ENCODE measurements around the gene RAD50. TPM values are rescaled to one million over a fixed set of nuclear protein-coding genes. Genes with fewer than 3 reads are reported as not detected.
"Not testable (repeated sequence)": the region's sequence is repeated elsewhere in the genome, so short reads cannot be mapped to it uniquely, and the experiment has no call there.

Gene RAD50
- total RNA-seq, 2 donors from 2014 or later = 28.4 to 32.7 TPM

DNA sequence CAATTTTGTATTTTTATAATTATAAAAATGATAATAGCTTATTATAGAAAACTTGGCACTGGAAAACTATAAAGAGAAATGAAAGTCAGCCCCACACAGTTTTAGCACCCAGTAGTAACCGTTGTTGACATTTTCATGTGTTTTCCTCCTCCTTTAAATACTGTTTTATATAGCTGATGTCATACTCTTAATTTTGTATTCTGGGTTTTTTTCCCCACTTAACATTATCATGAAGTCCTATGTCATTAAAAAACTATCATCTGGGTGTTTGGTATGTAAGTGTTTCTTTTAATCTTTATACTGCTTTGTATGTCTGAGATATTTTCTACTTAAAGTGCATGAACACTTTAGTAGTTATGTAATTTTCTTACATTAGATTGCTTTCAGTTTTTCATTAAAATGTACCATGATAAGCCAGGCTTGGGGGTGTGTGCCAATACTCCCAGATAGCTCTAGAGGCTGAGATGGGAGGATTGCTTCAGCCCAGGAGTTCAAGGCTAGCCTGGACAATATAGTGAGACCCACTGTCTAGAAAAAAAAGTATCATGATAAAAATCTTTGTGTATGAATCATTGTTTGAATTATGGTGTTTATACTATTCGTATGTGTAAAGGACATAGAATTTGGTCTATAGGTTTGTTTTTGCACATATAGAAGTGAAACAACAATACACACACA lies 2.7 kb downstream of the RAD50 start:
- H3K4me3 ChIP-seq = no peak overlapping the region
- TF ChIP-seq, protein P1, sequence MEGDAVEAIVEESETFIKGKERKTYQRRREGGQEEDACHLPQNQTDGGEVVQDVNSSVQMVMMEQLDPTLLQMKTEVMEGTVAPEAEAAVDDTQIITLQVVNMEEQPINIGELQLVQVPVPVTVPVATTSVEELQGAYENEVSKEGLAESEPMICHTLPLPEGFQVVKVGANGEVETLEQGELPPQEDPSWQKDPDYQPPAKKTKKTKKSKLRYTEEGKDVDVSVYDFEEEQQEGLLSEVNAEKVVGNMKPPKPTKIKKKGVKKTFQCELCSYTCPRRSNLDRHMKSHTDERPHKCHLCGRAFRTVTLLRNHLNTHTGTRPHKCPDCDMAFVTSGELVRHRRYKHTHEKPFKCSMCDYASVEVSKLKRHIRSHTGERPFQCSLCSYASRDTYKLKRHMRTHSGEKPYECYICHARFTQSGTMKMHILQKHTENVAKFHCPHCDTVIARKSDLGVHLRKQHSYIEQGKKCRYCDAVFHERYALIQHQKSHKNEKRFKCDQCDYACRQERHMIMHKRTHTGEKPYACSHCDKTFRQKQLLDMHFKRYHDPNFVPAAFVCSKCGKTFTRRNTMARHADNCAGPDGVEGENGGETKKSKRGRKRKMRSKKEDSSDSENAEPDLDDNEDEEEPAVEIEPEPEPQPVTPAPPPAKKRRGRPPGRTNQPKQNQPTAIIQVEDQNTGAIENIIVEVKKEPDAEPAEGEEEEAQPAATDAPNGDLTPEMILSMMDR (IDR thresholded peaks at IDR 0.05) = no peak
- no peak for ATAC-seq (ENCODE audit: insufficient number of reproducible peaks, low FRiP score, low read depth)
- H3K27me3 ChIP-seq (replicated peaks; ENCODE audit: insufficient read depth) = no peaks in the 10 kb centered on the region
- no peaks in the 10 kb centered on the region for H3K9me3 ChIP-seq
- peaks cover 7% of the 10 kb centered on the region for H3K36me3 ChIP-seq
- no peak for DNase-seq (ENCODE audit: low spot score)
- peaks cover 12 to 14% of the 10 kb centered on the region in 2 donors for H3K4me1 ChIP-seq (ENCODE audit: control insufficient read depth in 1 of 2, low read depth in 2 of 2)
- H3K27ac ChIP-seq = no peak overlapping the region

DNA sequence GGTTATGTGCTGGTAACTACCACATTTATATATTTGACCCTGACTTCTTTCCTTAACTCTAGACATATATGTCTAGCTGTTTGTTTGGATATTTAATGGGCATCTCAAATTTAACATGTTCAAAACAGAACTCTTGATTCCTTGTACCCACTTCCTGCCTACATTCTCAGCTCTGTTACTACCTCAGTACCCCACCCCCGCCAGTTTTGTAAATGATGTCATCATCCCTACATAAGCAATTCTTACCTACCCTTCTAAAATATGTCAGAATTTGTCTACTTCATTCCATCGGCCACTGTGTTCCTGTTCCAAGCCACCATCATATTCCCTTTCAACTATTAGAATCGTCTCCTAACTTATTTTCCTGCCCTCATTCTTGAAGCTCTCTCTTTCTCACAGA lies 4.8 kb downstream of the RAD50 start:
- ATAC-seq (ENCODE audit: insufficient number of reproducible peaks, low FRiP score, low read depth) = no peak

DNA sequence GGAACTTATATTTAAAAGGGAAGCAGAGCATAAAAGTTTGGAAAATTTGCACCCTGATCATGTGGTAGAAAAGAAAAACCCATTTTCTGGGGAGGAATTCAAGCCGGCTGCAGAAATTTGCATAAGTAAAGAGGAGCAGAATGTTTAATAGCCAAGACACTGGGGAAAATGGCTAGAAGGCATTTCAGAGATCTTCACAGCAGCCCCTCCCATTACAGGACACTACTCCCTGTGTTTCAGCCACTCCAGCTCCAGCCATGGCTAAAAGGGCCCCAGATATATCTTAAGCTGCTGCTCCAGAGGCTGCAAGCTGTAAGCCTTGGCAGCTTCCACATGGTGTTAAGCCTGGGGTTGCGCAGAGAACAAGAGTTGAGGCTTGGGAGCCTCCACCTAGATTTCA lies 7.8 kb downstream of the RAD50 start:
- not testable (repeated sequence) for H3K27me3 ChIP-seq (replicated peaks; ENCODE audit: insufficient read depth); H3K4me3 ChIP-seq; H3K36me3 ChIP-seq; H3K4me1 ChIP-seq (ENCODE audit: control insufficient read depth in 1 of 2, low read depth in 2 of 2); H3K9me3 ChIP-seq; H3K27ac ChIP-seq; DNase-seq (ENCODE audit: low spot score); ATAC-seq (ENCODE audit: insufficient number of reproducible peaks, low FRiP score, low read depth)

More for the DNA sequence above, 4.8 kb downstream of the RAD50 start:
- DNase-seq (ENCODE audit: low spot score) = no peak
- TF ChIP-seq, protein P1 (IDR thresholded peaks at IDR 0.05) = no peak
- peaks cover 7% of the 10 kb centered on the region for H3K36me3 ChIP-seq
- H3K4me3 ChIP-seq = no peak overlapping the region
- H3K27me3 ChIP-seq (replicated peaks; ENCODE audit: insufficient read depth) = no peaks in the 10 kb centered on the region
- peaks cover 12 to 14% of the 10 kb centered on the region in 2 donors for H3K4me1 ChIP-seq (ENCODE audit: control insufficient read depth in 1 of 2, low read depth in 2 of 2)
- H3K9me3 ChIP-seq = no peaks in the 10 kb centered on the region
- no peak overlapping the region for H3K27ac ChIP-seq

DNA sequence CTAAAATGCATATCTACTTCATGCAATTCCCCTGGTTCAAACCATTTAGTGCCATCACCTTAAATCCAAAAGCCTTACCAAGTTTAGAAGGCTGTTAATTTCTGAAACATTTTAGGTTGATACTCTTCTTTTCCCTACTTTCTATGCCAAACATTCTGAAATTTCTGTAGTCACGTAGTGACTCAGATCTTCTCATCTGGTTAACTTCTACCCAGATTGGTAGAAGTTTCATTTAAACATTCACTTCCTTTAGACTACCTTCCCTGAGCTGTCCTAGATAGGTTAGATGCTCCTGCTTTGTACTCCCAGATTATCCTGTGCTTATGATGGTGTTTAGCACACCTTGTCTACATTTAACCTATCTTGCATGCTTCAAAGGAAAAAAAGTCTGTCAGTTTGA lies 9.9 kb downstream of the RAD50 start:
- DNase-seq (ENCODE audit: low spot score) (no peak), ATAC-seq (ENCODE audit: insufficient number of reproducible peaks, low FRiP score, low read depth) (no peak)
- Histone ChIP-seq H3K36me3 (peaks cover 7% of the 10 kb centered on the region), H3K9me3 (no peaks in the 10 kb centered on the region), H3K4me1 (ENCODE audit: control insufficient read depth in 1 of 2, low read depth in 2 of 2) (no peaks in the 10 kb centered on the region), H3K27ac (no peak overlapping the region), H3K27me3 (replicated peaks; ENCODE audit: insufficient read depth) (no peaks in the 10 kb centered on the region), H3K4me3 (no peak overlapping the region)
- TF ChIP-seq, protein P1 (IDR thresholded peaks at IDR 0.05) = no peak

DNA sequence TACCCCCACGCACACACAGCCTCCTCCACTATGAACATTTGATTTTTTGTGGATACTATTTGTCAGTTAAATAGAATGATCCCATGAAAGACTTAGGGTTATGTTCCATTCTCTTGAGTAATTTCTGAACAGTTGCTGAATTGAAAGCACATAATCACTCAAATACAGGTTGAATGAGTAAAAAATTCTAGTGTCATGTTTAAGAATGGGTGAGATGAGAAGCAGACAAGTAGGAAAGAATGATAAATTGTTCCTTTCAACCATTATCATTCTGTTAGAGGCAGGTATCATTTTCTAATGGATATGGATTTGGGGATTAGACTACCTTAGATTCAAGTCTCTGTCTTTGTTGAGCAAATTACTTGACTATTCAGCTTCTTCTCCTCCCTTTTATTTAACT lies 19.3 kb downstream of the RAD50 start:
- H3K4me1 ChIP-seq (ENCODE audit: control insufficient read depth in 1 of 2, low read depth in 2 of 2) = no peaks in the 10 kb centered on the region
- no peaks in the 10 kb centered on the region for H3K9me3 ChIP-seq
- TF ChIP-seq, protein P1 (IDR thresholded peaks at IDR 0.05) = no peak
- no peaks in the 10 kb centered on the region for H3K27me3 ChIP-seq (replicated peaks; ENCODE audit: insufficient read depth)
- H3K27ac ChIP-seq = no peak overlapping the region
- no peak for DNase-seq (ENCODE audit: low spot score)
- H3K4me3 ChIP-seq = no peak overlapping the region
- H3K36me3 ChIP-seq = peaks cover 21% of the 10 kb centered on the region
- ATAC-seq (ENCODE audit: insufficient number of reproducible peaks, low FRiP score, low read depth) = no peak

DNA sequence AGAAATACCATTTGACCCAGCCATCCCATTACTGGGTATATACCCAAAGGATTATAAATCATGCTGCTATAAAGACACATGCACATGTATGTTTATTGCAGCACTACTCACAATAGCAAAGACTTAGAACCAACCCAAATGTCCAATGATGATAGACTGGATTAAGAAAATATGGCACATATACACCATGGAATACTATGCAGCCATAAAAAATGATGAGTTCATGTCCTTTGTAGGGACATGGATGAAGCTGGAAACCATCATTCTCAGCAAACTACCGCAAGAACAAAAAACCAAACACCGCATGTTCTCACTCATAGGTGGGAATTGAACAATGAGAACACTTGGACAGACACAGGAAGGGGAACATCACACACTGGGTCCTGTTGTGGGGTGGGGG lies 27.8 kb downstream of the RAD50 start:
- not testable (repeated sequence) for DNase-seq (ENCODE audit: low spot score); H3K4me1 ChIP-seq (ENCODE audit: control insufficient read depth in 1 of 2, low read depth in 2 of 2); ATAC-seq (ENCODE audit: insufficient number of reproducible peaks, low FRiP score, low read depth); H3K4me3 ChIP-seq; H3K27me3 ChIP-seq (replicated peaks; ENCODE audit: insufficient read depth); H3K36me3 ChIP-seq; H3K9me3 ChIP-seq; H3K27ac ChIP-seq
